Inflammatory macrophage treated with lipopolysaccharide for 1 hour (primary cell): ENCODE data around the gene PRKCH.

ENCODE experiments used
- DNase-seq, 2 donors: peaks; one replicate each; pipeline ENCODE4 v3.0.0-alpha.2; 2020 to 2022

Gene PRKCH

GRCh38 chr14:61338457-61338856, 17.1 kb downstream of the PRKCH start:
- no peak for DNase-seq

- no peak for DNase-seq
Measured at GRCh38 chr14:61341275-61342206, 20.2 kb downstream of the PRKCH start.

- DNase-seq, result peak in 1 of 2 donors; percentile 22
Measured at GRCh38 chr14:61342486-61342885, 21.1 kb downstream of the PRKCH start.

GRCh38 chr14:61342932-61343331, 21.6 kb downstream of the PRKCH start:
- DNase-seq, result no peak

GRCh38 chr14:61343471-61343870, 22.1 kb downstream of the PRKCH start:
- DNase-seq, result peak; percentile 71 to 91

- DNase-seq, result peak; percentile 85 to 86
Measured at GRCh38 chr14:61343991-61344405, 22.6 kb downstream of the PRKCH start.

GRCh38 chr14:61344437-61345150, 23.2 kb downstream of the PRKCH start:
- DNase-seq, result peak; percentile 75 to 84

GRCh38 chr14:61345151-61345482, 23.7 kb downstream of the PRKCH start:
- no peak for DNase-seq

GRCh38 chr14:61346221-61346620, 24.8 kb downstream of the PRKCH start:
- no peak for DNase-seq

GRCh38 chr14:61346793-61347192, 25.4 kb downstream of the PRKCH start:
- DNase-seq, result no peak

GRCh38 chr14:61347826-61348443, 26.6 kb downstream of the PRKCH start:
- DNase-seq, result peak; percentile 76 to 83

GRCh38 chr14:61350427-61351270, 29.3 kb downstream of the PRKCH start:
- DNase-seq, result no peak

GRCh38 chr14:61351477-61351876, 30.1 kb downstream of the PRKCH start:
- no peak for DNase-seq

- DNase-seq, result peak; percentile 47 to 67
Measured at GRCh38 chr14:61355892-61356325, 34.5 kb downstream of the PRKCH start.

- DNase-seq, result no peak
Measured at GRCh38 chr14:61357123-61357522, 35.7 kb downstream of the PRKCH start.

- peak in 1 of 2 donors; percentile 62 for DNase-seq
Measured at GRCh38 chr14:61358554-61359226, 37.3 kb downstream of the PRKCH start.

- no peak for DNase-seq
Measured at GRCh38 chr14:61360796-61361525, 39.6 kb downstream of the PRKCH start.

- peak in 1 of 2 donors; percentile 17 for DNase-seq
Measured at GRCh38 chr14:61362072-61362750, 40.8 kb downstream of the PRKCH start.

- no peak for DNase-seq
Measured at GRCh38 chr14:61364243-61364642, 42.9 kb downstream of the PRKCH start.

GRCh38 chr14:61365667-61366212, 44.4 kb downstream of the PRKCH start:
- DNase-seq, result no peak
